Measurements from ENCODE around the gene TSPAN16. TPM values are rescaled to one million over a fixed set of nuclear protein-coding genes. Genes with fewer than 3 reads are reported as not detected.
"Not testable (repeated sequence)": the region's sequence is repeated elsewhere in the genome, so short reads cannot be mapped to it uniquely, and the experiment has no call there.

The TSPAN16 gene
- total RNA-seq, 1 experiment from 2014 or later: not detected

GRCh38 chr19:11345122-11345803 lies 49.3 kb downstream of the TSPAN16 start:
- TF ChIP-seq, protein P1, sequence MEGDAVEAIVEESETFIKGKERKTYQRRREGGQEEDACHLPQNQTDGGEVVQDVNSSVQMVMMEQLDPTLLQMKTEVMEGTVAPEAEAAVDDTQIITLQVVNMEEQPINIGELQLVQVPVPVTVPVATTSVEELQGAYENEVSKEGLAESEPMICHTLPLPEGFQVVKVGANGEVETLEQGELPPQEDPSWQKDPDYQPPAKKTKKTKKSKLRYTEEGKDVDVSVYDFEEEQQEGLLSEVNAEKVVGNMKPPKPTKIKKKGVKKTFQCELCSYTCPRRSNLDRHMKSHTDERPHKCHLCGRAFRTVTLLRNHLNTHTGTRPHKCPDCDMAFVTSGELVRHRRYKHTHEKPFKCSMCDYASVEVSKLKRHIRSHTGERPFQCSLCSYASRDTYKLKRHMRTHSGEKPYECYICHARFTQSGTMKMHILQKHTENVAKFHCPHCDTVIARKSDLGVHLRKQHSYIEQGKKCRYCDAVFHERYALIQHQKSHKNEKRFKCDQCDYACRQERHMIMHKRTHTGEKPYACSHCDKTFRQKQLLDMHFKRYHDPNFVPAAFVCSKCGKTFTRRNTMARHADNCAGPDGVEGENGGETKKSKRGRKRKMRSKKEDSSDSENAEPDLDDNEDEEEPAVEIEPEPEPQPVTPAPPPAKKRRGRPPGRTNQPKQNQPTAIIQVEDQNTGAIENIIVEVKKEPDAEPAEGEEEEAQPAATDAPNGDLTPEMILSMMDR (IDR thresholded peaks at IDR 0.05; ENCODE audit: unreplicated experiment): no peak
- Mint-ChIP-seq H3K27me3 (ENCODE audit: unreplicated experiment) (no peaks in the 10 kb centered on the region), H3K4me3 (ENCODE audit: low read depth, unreplicated experiment) (peak overlapping the region; percentile 94), H3K36me3 (ENCODE audit: insufficient read depth, unreplicated experiment) (peaks cover 37% of the 10 kb centered on the region), H3K27ac (ENCODE audit: unreplicated experiment) (peak overlapping the region; percentile 98), H3K4me1 (ENCODE audit: low read depth, unreplicated experiment) (peaks cover 15% of the 10 kb centered on the region), H3K9me3 (ENCODE audit: low read depth, unreplicated experiment) (no peaks in the 10 kb centered on the region)
- CTCF ChIA-PET: interaction anchor here (1.4 kb wide), 1 partner anchor 51 kb away, joined by 5 read pairs; no protein-coding TSS in a partner anchor
- no TSS peak for BruUV-seq (replicated peaks)
- no peak for DNase-seq
- intact Hi-C loops (cut with micrococcal nuclease; ENCODE audit: unreplicated experiment): no loop called here

- no peaks in the 10 kb centered on the region for H3K27me3 Mint-ChIP-seq (ENCODE audit: unreplicated experiment)
- peak within 1 kb of the TSS; percentile 94 for H3K4me3 Mint-ChIP-seq (ENCODE audit: low read depth, unreplicated experiment)
- peaks cover 37% of the 10 kb centered on the region for H3K36me3 Mint-ChIP-seq (ENCODE audit: insufficient read depth, unreplicated experiment)
- intact Hi-C loops (cut with micrococcal nuclease; ENCODE audit: unreplicated experiment): no loop called here
- peaks cover 15% of the 10 kb centered on the region for H3K4me1 Mint-ChIP-seq (ENCODE audit: low read depth, unreplicated experiment)
- BruUV-seq (replicated peaks): no TSS peak
- TF ChIP-seq, protein P1 (IDR thresholded peaks at IDR 0.05; ENCODE audit: unreplicated experiment): no peak
- DNase-seq: peak; percentile 95
- H3K27ac Mint-ChIP-seq (ENCODE audit: unreplicated experiment): peak within 1 kb of the TSS; percentile 98
- no peaks in the 10 kb centered on the region for H3K9me3 Mint-ChIP-seq (ENCODE audit: low read depth, unreplicated experiment)
- CTCF ChIA-PET: interaction anchor here (0.5 to 1.4 kb wide), 7 partner anchors 23 to 262 kb away, joined by 3 to 6 read pairs (median 3); partner anchors contain the start of genes ODAD3 and PRKCSH
Observed at GRCh38 chr19:11346104-11346940, 50.4 kb downstream of the TSPAN16 start, which contains the start of the genes CCDC159 and TMEM205. TSS of gene CCDC159 (plus strand) at chr19:11346519. CDS start at chr19:11346607, 88 bp downstream. TSS of gene TMEM205 (minus strand) at chr19:11346268. CDS start at chr19:11345619, 649 bp downstream.

DNA sequence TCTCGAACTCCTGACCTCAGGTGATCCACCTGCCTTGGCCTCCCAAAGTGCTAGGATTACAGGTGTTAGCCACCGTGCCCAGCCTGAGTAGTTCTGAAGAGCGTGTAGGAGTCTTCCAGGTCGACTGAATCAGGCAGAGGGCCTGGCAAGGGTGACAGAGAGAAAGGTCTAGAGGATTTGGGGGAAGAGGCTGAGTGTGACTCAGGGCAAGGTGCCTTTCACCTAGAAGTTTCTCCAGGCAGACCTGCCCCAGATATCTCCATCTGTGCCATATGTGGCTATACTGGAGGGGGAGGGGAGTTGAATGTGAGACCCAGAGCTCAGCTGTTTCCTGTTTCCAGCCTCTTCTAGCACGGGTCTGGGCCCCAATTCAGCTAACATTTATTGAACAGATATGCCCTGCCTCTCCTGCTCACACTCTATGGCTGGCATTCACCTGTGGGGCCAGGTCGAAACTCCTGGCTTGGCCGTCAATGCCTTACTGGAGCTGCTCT lies 51.6 kb downstream of the TSPAN16 start:
- intact Hi-C loops (cut with micrococcal nuclease; ENCODE audit: unreplicated experiment): no loop called here
- Mint-ChIP-seq H3K27ac (ENCODE audit: unreplicated experiment) (no peak overlapping the region), H3K9me3 (ENCODE audit: low read depth, unreplicated experiment) (no peaks in the 10 kb centered on the region), H3K4me3 (ENCODE audit: low read depth, unreplicated experiment) (no peak overlapping the region), H3K36me3 (ENCODE audit: insufficient read depth, unreplicated experiment) (peaks cover 32% of the 10 kb centered on the region), H3K4me1 (ENCODE audit: low read depth, unreplicated experiment) (peaks cover 15% of the 10 kb centered on the region), H3K27me3 (ENCODE audit: unreplicated experiment) (no peaks in the 10 kb centered on the region)
- TF ChIP-seq, protein P1 (IDR thresholded peaks at IDR 0.05; ENCODE audit: unreplicated experiment): no peak
- no peak for DNase-seq
- no TSS peak for BruUV-seq (replicated peaks)
- CTCF ChIA-PET: interaction anchor here (1.2 kb wide), 1 partner anchor 27 kb away, joined by 3 read pairs; no protein-coding TSS in a partner anchor

DNA sequence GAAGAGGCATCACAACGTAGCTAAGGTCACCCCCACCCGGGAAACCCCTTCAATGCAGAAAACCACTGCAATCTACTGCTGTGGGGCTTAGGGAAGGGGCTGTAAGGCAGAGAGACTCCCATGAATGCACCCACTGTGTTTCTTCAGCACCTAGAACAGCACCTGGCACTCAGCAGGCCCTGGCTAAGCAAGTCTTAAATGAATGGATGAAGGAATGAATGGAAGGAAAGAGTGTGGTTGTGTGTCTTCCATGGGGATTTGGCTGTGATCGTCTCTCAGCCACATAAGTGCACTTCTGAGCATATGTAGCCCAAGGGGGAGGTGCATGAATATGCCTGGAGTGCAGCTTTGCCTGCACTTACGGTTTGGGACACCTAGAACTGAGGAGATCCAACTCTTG lies 53.2 kb downstream of the TSPAN16 start:
- CTCF ChIA-PET: no interaction called here
- TF ChIP-seq, protein P1 (IDR thresholded peaks at IDR 0.05; ENCODE audit: unreplicated experiment): no peak
- no peak overlapping the region for H3K27ac Mint-ChIP-seq (ENCODE audit: unreplicated experiment)
- no peak overlapping the region for H3K4me3 Mint-ChIP-seq (ENCODE audit: low read depth, unreplicated experiment)
- no peaks in the 10 kb centered on the region for H3K27me3 Mint-ChIP-seq (ENCODE audit: unreplicated experiment)
- no TSS peak for BruUV-seq (replicated peaks)
- H3K4me1 Mint-ChIP-seq (ENCODE audit: low read depth, unreplicated experiment): peaks cover 15% of the 10 kb centered on the region
- H3K36me3 Mint-ChIP-seq (ENCODE audit: insufficient read depth, unreplicated experiment): peaks cover 35% of the 10 kb centered on the region
- intact Hi-C loops (cut with micrococcal nuclease; ENCODE audit: unreplicated experiment): no loop called here
- H3K9me3 Mint-ChIP-seq (ENCODE audit: low read depth, unreplicated experiment): no peaks in the 10 kb centered on the region
- no peak for DNase-seq

DNA sequence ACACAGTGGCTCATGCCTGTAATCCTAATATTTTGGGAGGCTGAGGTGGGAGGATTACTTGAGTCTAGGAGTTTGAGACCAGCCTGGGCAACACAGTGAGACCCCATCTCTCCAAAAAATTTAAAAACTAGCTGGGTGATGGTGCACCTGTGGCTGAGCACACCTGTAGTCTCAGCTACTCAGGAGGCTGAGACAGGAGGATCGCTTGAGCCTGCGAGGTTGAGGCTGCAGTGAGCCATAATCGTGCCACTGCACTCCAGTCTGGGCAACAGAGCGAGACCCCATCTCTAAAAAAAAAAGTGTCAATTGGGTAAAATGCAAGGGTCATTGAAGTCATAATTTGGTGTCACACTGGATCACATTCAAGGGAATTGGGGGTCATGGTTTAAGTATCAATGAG lies 58.1 kb downstream of the TSPAN16 start:
- H3K4me3 Mint-ChIP-seq (ENCODE audit: low read depth, unreplicated experiment); H3K4me1 Mint-ChIP-seq (ENCODE audit: low read depth, unreplicated experiment); DNase-seq; BruUV-seq (replicated peaks); CTCF ChIA-PET; H3K9me3 Mint-ChIP-seq (ENCODE audit: low read depth, unreplicated experiment); H3K27ac Mint-ChIP-seq (ENCODE audit: unreplicated experiment); intact Hi-C loops (cut with micrococcal nuclease; ENCODE audit: unreplicated experiment): not testable (repeated sequence)
- Mint-ChIP-seq H3K36me3 (ENCODE audit: insufficient read depth, unreplicated experiment) (peaks cover 23% of the 10 kb centered on the region), H3K27me3 (ENCODE audit: unreplicated experiment) (peaks cover 28% of the 10 kb centered on the region)

Data from Calu3 (cell line).